OCI-LY1 (cell line): Measurements from ENCODE around the gene TYW1.
"Not testable (repeated sequence)": the region's sequence is repeated elsewhere in the genome, so short reads cannot be mapped to it uniquely, and the experiment has no call there.

ENCODE experiments used
- H2AFZ ChIP-seq: fragments of 200-600 bp; sonication (generic), shearing (Covaris generic); 2 replicates; pipeline ENCODE4 v1.6.0; 2014; ENCODE audit warnings: antibody characterized with exemption, mild to moderate bottlenecking, low read length
- H3F3A ChIP-seq: fragments of 200-600 bp; sonication (generic), shearing (Covaris generic); 2 replicates; pipeline ENCODE4 v1.6.0; 2014; ENCODE audit warnings: mild to moderate bottlenecking, antibody characterized with exemption, low read length, moderate library complexity; ENCODE audit not compliant: insufficient read depth
- H3K27ac ChIP-seq: fragments of 200-600 bp; sonication (generic); 2 replicates; pipeline ENCODE4 v1.5.1; 2014; ENCODE audit warnings: low read length, mixed run types, mild to moderate bottlenecking, low read depth; ENCODE audit not compliant: poor library complexity, severe bottlenecking
- H3K27me3 ChIP-seq: fragments of 200-600 bp; sonication (generic); 2 replicates; pipeline ENCODE4 v1.6.0; 2014; ENCODE audit warnings: antibody characterized with exemption, mild to moderate bottlenecking, low read length, moderate library complexity; ENCODE audit not compliant: insufficient read depth
- H3K36me3 ChIP-seq: fragments of 200-600 bp; sonication (generic); 2 replicates; pipeline ENCODE4 v1.6.1; 2014; ENCODE audit warnings: mild to moderate bottlenecking, antibody characterized with exemption, low read length, moderate library complexity, mixed read lengths; ENCODE audit not compliant: insufficient read depth
- H3K4me1 ChIP-seq: fragments of 200-600 bp; sonication (generic); 2 replicates; pipeline ENCODE4 v1.5.1; 2014; ENCODE audit warnings: mild to moderate bottlenecking, low read length, moderate library complexity; ENCODE audit not compliant: insufficient read depth, severe bottlenecking
- H3K4me2 ChIP-seq: fragments of 200-600 bp; sonication (generic), shearing (Covaris generic); 2 replicates; pipeline ENCODE4 v1.6.1; 2014; ENCODE audit warnings: low read length
- H3K4me3 ChIP-seq: fragments of 200-600 bp; sonication (generic); 2 replicates; pipeline ENCODE4 v1.5.1; 2014; ENCODE audit warnings: low read length, low read depth, mild to moderate bottlenecking, mixed read lengths; ENCODE audit not compliant: poor library complexity, severe bottlenecking
- H3K79me2 ChIP-seq: fragments of 200-600 bp; shearing (Covaris generic); 2 replicates; pipeline ENCODE4 v1.6.1; 2016; ENCODE audit warnings: mixed run types, low read length, mixed read lengths; ENCODE audit not compliant: insufficient read depth
- H3K9ac ChIP-seq: fragments of 200-600 bp; sonication (generic), shearing (Covaris generic); 2 replicates; pipeline ENCODE4 v1.6.1; 2014; ENCODE audit warnings: mild to moderate bottlenecking, low read length, mixed read lengths
- H3K9me2 ChIP-seq: fragments of 200-600 bp; sonication (generic), shearing (Covaris generic); 2 replicates; pipeline ENCODE4 v1.6.1; 2014; ENCODE audit warnings: low read depth, mild to moderate bottlenecking, low read length, mixed read lengths
- H3K9me3 ChIP-seq: fragments of 200-600 bp; shearing (Covaris generic); 2 replicates; pipeline ENCODE4 v1.6.1; 2014; ENCODE audit warnings: low read length, mixed read lengths
- H4K20me1 ChIP-seq: fragments of 200-600 bp; sonication (generic), shearing (Covaris generic); 2 replicates; pipeline ENCODE4 v1.6.0; 2016; ENCODE audit warnings: mild to moderate bottlenecking, low read length; ENCODE audit not compliant: insufficient read depth

TYW1 gene

GRCh38 chr7:67134912-67135311 is 138.3 kb downstream of the TYW1 start:
- not testable (repeated sequence) for H3K27me3 ChIP-seq, H3K4me2 ChIP-seq, H3K9me2 ChIP-seq, H2AFZ ChIP-seq, H3K27ac ChIP-seq, H3K4me1 ChIP-seq, H3K4me3 ChIP-seq, H4K20me1 ChIP-seq, H3K79me2 ChIP-seq, H3K9me3 ChIP-seq, H3K36me3 ChIP-seq, H3F3A ChIP-seq, H3K9ac ChIP-seq

GRCh38 chr7:67135617-67136486 is 139.2 kb downstream of the TYW1 start:
- H3K4me1 ChIP-seq, H3K27me3 ChIP-seq, H4K20me1 ChIP-seq, H3K9me2 ChIP-seq, H3K9me3 ChIP-seq, H3K27ac ChIP-seq, H3K4me3 ChIP-seq, H3F3A ChIP-seq, H2AFZ ChIP-seq, H3K4me2 ChIP-seq, H3K79me2 ChIP-seq, H3K9ac ChIP-seq, H3K36me3 ChIP-seq: not testable (repeated sequence)

GRCh38 chr7:67137489-67137888 is 140.9 kb downstream of the TYW1 start:
- not testable (repeated sequence) for H3K36me3 ChIP-seq, H3K4me3 ChIP-seq, H3F3A ChIP-seq, H3K27ac ChIP-seq, H3K9me2 ChIP-seq, H3K27me3 ChIP-seq, H3K4me1 ChIP-seq, H3K79me2 ChIP-seq, H2AFZ ChIP-seq, H3K9me3 ChIP-seq, H4K20me1 ChIP-seq, H3K9ac ChIP-seq, H3K4me2 ChIP-seq

GRCh38 chr7:67139876-67140275 is 143.2 kb downstream of the TYW1 start:
- not testable (repeated sequence) for H3K9ac ChIP-seq, H4K20me1 ChIP-seq, H3K9me2 ChIP-seq, H3K27ac ChIP-seq, H3K4me3 ChIP-seq, H3K27me3 ChIP-seq, H3K4me1 ChIP-seq, H3K79me2 ChIP-seq, H3K36me3 ChIP-seq, H2AFZ ChIP-seq, H3K4me2 ChIP-seq, H3F3A ChIP-seq, H3K9me3 ChIP-seq

DNA sequence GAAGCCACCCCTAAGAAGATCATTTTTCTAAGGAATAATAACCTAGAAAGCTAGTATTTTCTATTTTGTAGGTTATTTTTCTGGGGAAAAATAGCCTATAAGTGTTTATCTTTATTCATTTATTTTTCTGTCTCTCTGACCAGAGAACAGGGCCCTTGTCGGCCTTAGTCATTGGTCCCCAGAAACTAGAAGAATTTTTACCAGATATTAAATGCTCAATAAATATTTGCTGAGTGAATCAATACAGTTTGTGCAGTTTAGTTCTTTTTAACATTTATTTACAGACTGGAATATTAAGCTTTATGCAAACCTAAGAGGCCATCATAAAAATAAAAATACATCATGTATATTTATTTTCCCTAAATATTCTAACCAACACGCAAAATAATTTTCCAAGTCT is 144.4 kb downstream of the TYW1 start:
- H3K79me2 ChIP-seq, H3F3A ChIP-seq, H3K27me3 ChIP-seq, H3K4me3 ChIP-seq, H2AFZ ChIP-seq, H3K4me1 ChIP-seq, H4K20me1 ChIP-seq, H3K36me3 ChIP-seq, H3K27ac ChIP-seq, H3K9ac ChIP-seq, H3K4me2 ChIP-seq, H3K9me3 ChIP-seq, H3K9me2 ChIP-seq: not testable (repeated sequence)

DNA sequence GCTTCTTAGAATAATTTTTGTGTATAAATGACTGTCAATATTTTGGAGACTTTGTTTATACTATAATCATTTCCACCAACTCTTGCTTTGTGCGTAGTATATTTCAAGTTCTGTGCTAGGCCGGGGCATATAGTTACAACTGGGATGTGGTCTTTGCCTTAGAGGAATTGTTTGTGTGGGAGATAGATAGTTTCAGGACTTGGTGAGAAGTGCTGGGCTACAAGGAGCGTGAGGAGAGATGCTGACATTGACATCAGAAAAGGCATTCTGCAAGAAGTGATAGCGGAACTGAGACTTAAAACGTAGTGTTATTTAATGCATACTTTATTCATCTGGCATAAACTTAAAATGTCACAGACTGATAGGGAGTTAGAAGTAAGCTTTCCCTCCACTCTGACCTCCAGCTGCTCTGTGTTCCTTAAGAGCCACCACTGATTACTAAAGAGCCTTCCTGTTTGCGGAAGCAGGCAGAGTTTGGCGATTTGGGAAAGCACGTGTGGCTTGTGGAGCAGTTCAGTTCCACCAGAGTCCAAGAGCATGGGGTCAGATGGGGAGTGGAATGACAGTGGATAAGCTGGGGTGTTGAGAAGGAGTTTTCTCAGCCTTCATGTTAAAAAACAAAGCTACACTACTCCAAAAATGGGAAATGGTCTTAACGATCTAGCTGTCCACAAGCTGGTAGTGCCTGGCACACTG is 146.6 kb downstream of the TYW1 start:
- H3K27me3 ChIP-seq, H3K4me2 ChIP-seq, H4K20me1 ChIP-seq, H3K4me1 ChIP-seq, H3K27ac ChIP-seq, H3K4me3 ChIP-seq, H3K9ac ChIP-seq, H3K36me3 ChIP-seq, H3K9me3 ChIP-seq, H3K9me2 ChIP-seq, H3K79me2 ChIP-seq, H3F3A ChIP-seq, H2AFZ ChIP-seq: not testable (repeated sequence)

- H3K9ac ChIP-seq, H2AFZ ChIP-seq, H3K9me3 ChIP-seq, H3K27ac ChIP-seq, H3K36me3 ChIP-seq, H3F3A ChIP-seq, H3K79me2 ChIP-seq, H4K20me1 ChIP-seq, H3K27me3 ChIP-seq, H3K4me2 ChIP-seq, H3K9me2 ChIP-seq, H3K4me3 ChIP-seq, H3K4me1 ChIP-seq: not testable (repeated sequence)
These were observed 149.1 kb downstream of the TYW1 start for GRCh38 chr7:67145581-67146193.
